Measurements from ENCODE around the gene PRRT3. TPM values are rescaled to one million over a fixed set of nuclear protein-coding genes. Genes with fewer than 3 reads are reported as not detected.

PRRT3 gene
- total and polyA plus RNA-seq, 2 of the 8 experiments (the other 6 are each of a cell fraction or from before 2014, with no cell fraction given), result 9.0 to 9.2 TPM

DNA sequence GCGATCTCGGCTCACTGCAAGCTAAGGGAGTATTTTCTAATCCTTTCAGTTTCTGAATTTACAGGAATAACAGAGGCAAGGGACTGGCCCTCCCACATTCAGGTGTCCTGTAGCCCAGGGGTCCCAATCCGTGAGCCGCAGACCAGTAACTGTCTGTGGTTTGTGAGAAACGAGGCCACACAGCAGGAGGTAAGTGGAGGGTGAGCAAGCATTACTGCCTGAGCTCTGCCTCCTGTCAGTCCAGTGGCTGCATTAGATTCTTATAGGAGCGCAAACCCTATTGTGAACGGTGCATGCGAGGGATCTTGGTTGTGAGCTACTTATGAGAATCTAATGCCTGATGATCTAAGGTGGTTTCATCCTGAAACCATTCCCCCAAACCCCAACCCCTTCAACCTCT is 40.3 kb downstream of the PRRT3 start (continued):
- TF ChIP-seq SIX5 (IDR thresholded peaks at IDR 0.05; ENCODE audit: low read depth, low read length) (no peak), SIN3A (conservative IDR thresholded peaks at IDR 0.05 in 1 of 2, IDR thresholded peaks at IDR 0.05 in 1 of 2; ENCODE audit: low read depth in 1 of 2, low read length in 2 of 2) (no peak)
- TF ChIP-seq, protein P1, sequence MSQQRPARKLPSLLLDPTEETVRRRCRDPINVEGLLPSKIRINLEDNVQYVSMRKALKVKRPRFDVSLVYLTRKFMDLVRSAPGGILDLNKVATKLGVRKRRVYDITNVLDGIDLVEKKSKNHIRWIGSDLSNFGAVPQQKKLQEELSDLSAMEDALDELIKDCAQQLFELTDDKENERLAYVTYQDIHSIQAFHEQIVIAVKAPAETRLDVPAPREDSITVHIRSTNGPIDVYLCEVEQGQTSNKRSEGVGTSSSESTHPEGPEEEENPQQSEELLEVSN (IDR thresholded peaks at IDR 0.05), result no peak
- TF ChIP-seq, protein P2, sequence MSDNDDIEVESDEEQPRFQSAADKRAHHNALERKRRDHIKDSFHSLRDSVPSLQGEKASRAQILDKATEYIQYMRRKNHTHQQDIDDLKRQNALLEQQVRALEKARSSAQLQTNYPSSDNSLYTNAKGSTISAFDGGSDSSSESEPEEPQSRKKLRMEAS (IDR thresholded peaks at IDR 0.05), result no peak

Measured in H1 (cell line).